ENCODE results near the gene OR6J1.

GRCh38 chr14:22593189-22593588, 51.0 kb downstream of the OR6J1 start:
- TF ChIP-seq POLR2AphosphoS5 (IDR thresholded peaks at IDR 0.05; ENCODE audit: insufficient read depth in 1 of 2, low read depth in 1 of 2) (no peak), CTCF (IDR thresholded peaks at IDR 0.05) (no peak), POLR2A (IDR thresholded peaks at IDR 0.05) (no peak)

Data from vagina (tissue), 2 donors.